Thyroid gland (tissue), 4 donors: Measurements from ENCODE around the gene RBM48. TPM values are rescaled to one million over a fixed set of nuclear protein-coding genes. Genes with fewer than 3 reads are reported as not detected.

ENCODE experiments used
- DNase-seq, 2 donors: peaks; one replicate each; pipeline ENCODE4 v3.0.0-alpha.2; 2019
- H3K27ac ChIP-seq, 3 donors: fragments of 200-600 bp; sonication (generic); 1 replicate in 2 of 3; 2 replicates in 1 of 3; pipeline ENCODE4 v1.5.1; 2016 to 2019; ENCODE audit warnings: mild to moderate bottlenecking in 1 of 3, moderate library complexity in 1 of 3
- H3K27me3 ChIP-seq: fragments of 200-600 bp; sonication (generic); one replicate; pipeline ENCODE4 v1.5.1; 2019
- H3K36me3 ChIP-seq, 2 donors: fragments of 200-600 bp; sonication (generic); one replicate each; pipeline ENCODE4 v1.5.1; 2016 to 2019
- H3K4me1 ChIP-seq, 2 donors: fragments of 200-600 bp; sonication (generic); one replicate each; pipeline ENCODE4 v1.5.1; 2017 to 2019
- H3K4me3 ChIP-seq, 3 donors: fragments of 200-600 bp; sonication (generic); replicated peaks in 1 of 3; 1 replicate in 2 of 3; 2 replicates in 1 of 3; pipeline ENCODE4 v1.5.1; 2016; ENCODE audit warnings: mild to moderate bottlenecking in 1 of 3
- H3K9me3 ChIP-seq: fragments of 200-600 bp; sonication (generic); one replicate; pipeline ENCODE4 v1.5.1; 2017
- POLR2A ChIP-seq, 2 donors: fragments of 450-650 bp; IDR thresholded peaks; one replicate each; pipeline ENCODE4 v1.6.1; 2017; ENCODE audit warnings: antibody characterized with exemption in 2 of 2, mild to moderate bottlenecking in 2 of 2, moderate library complexity in 1 of 2
- WGBS, 2 donors: methylation state at CpG; one replicate each; pipeline ENCODE4 v1.1.5; 2017; 5-methylcytosine and 5-hydroxymethylcytosine counted together
- intact Hi-C: fragments of 100-400 bp; cut with DNase I; formaldehyde crosslinking; loops from one replicate; pipeline ENCODE4 v1.15.1; 2023
- total RNA-seq, 4 donors: library from RNA; depleted of rRNA; stranded (reverse); fragments of >200 nt; gene quantifications; one replicate each; pipeline ENCODE4 v1.2.3, GENCODE V29; 2016
- TF ChIP-seq, protein P1 (sequence below), 6 experiments: fragments of 200-600 bp in 3 of 6; fragments of 450-650 bp in 3 of 6; sonication (generic) in 3 of 6; IDR thresholded peaks; one replicate each; pipeline ENCODE4 v1.5.1; 2016 to 2019; ENCODE audit warnings: antibody characterized with exemption in 6 of 6, mild to moderate bottlenecking in 2 of 6, inconsistent platforms in 1 of 6, moderate library complexity in 1 of 6

Gene RBM48
- total RNA-seq, 4 donors from 2014 or later: 12.7 to 23.8 (median 14.8) TPM

- H3K4me1 ChIP-seq: no peaks in the 10 kb centered on the region
- DNase-seq: no peak
- H3K27me3 ChIP-seq: no peaks in the 10 kb centered on the region
- no peak overlapping the region for H3K27ac ChIP-seq
- TF ChIP-seq, protein P1, sequence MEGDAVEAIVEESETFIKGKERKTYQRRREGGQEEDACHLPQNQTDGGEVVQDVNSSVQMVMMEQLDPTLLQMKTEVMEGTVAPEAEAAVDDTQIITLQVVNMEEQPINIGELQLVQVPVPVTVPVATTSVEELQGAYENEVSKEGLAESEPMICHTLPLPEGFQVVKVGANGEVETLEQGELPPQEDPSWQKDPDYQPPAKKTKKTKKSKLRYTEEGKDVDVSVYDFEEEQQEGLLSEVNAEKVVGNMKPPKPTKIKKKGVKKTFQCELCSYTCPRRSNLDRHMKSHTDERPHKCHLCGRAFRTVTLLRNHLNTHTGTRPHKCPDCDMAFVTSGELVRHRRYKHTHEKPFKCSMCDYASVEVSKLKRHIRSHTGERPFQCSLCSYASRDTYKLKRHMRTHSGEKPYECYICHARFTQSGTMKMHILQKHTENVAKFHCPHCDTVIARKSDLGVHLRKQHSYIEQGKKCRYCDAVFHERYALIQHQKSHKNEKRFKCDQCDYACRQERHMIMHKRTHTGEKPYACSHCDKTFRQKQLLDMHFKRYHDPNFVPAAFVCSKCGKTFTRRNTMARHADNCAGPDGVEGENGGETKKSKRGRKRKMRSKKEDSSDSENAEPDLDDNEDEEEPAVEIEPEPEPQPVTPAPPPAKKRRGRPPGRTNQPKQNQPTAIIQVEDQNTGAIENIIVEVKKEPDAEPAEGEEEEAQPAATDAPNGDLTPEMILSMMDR (IDR thresholded peaks at IDR 0.05): no peak
- H3K9me3 ChIP-seq: no peaks in the 10 kb centered on the region
- intact Hi-C loops: no loop called here
- H3K36me3 ChIP-seq: peaks cover 37 to 42% of the 10 kb centered on the region in 2 donors
- H3K4me3 ChIP-seq: no peak overlapping the region
Measured at GRCh38 chr7:92487804-92488203, 40.8 kb upstream of the RBM48 start.

- Histone ChIP-seq H3K9me3 (no peaks in the 10 kb centered on the region), H3K27ac (no peak overlapping the region), H3K27me3 (no peaks in the 10 kb centered on the region), H3K4me1 (no peaks in the 10 kb centered on the region), H3K36me3 (peaks cover 51 to 56% of the 10 kb centered on the region in 2 donors), H3K4me3 (no peak overlapping the region)
- 88 to 100% methylated on average over 1 of the region's 1 CpG for WGBS, 2 donors
- TF ChIP-seq, protein P1 (IDR thresholded peaks at IDR 0.05): no peak
- no peak for TF ChIP-seq POLR2A (IDR thresholded peaks at IDR 0.05)
- intact Hi-C loops: no loop called here
- DNase-seq: no peak
Measured at GRCh38 chr7:92489634-92490033, 39.0 kb upstream of the RBM48 start.

DNA sequence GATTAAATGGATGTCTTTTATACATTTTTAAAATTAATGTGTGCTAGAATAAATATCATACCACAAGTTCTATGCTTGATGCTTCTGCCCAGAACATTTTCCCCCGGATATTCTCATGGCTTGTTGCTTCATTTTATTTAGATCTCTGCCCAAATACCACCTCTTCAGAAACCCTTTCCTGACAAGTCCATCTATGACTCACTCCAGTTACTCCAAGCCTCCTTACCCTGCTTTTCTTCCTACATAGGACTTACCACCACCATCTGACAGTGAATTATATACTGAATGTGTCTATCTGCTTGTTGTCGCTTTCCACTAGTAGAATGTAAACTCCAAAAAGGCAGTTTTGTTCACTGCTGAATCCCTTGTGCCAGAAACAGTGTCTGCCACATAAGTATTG lies 31.7 kb upstream of the RBM48 start:
- intact Hi-C loops: no loop called here
- 94 to 95% methylated on average over 2 of the region's 2 CpGs for WGBS, 2 donors
- H3K36me3 ChIP-seq: peaks cover 36 to 45% of the 10 kb centered on the region in 2 donors

DNA sequence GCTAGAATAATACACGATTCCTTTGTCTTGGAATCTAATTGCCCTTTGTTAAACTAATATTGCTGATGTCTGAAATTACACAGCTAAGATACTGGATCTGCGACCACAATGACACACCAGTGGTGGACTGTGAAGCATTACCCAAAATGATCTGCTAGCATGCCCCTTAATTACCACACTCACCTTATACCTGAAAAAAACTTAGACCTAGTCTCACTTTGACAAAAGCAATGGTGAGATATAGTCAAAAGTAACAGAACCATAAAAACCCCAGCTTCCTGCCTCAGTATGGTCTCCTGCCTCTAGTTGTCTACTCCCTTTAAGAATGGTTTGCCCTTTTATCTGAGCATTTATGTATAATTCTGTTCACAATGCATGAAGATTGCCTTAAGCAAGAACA lies 30.0 kb upstream of the RBM48 start:
- Histone ChIP-seq H3K4me1 (no peaks in the 10 kb centered on the region), H3K36me3 (peaks cover 24 to 36% of the 10 kb centered on the region in 2 donors), H3K4me3 (no peak overlapping the region), H3K9me3 (no peaks in the 10 kb centered on the region), H3K27me3 (no peaks in the 10 kb centered on the region), H3K27ac (no peak overlapping the region)
- no peak for DNase-seq
- WGBS, 2 donors: 89 to 93% methylated on average over 2 of the region's 2 CpGs
- intact Hi-C loops: no loop called here
- TF ChIP-seq, protein P1 (IDR thresholded peaks at IDR 0.05): no peak
- no peak for TF ChIP-seq POLR2A (IDR thresholded peaks at IDR 0.05)

More for the DNA sequence above, 31.7 kb upstream of the RBM48 start:
- H3K4me3 ChIP-seq: no peak overlapping the region
- H3K9me3 ChIP-seq: no peaks in the 10 kb centered on the region
- H3K27me3 ChIP-seq: no peaks in the 10 kb centered on the region
- no peaks in the 10 kb centered on the region for H3K4me1 ChIP-seq
- H3K27ac ChIP-seq: no peak overlapping the region
- no peak for TF ChIP-seq POLR2A (IDR thresholded peaks at IDR 0.05)
- TF ChIP-seq, protein P1 (IDR thresholded peaks at IDR 0.05): no peak
- no peak for DNase-seq

DNA sequence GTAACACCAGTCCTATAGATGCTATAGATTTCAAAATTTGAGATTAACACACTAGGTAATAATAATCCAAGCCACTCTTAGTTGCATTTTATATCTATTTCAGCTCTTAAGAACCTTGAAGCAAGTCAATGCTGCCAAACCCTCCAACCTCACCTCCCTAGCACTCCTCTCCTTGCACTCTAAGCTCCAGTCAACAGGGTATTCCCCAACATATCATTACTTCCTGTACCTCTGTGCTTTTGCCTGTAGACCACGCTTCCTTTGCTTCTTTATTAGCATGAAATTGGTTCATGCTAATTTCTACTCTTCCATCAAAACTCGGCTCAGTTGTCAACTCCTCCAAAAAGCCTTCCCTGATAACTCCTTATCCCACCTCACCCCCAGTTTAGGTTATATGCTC lies 24.8 kb upstream of the RBM48 start:
- no peak for DNase-seq
- Histone ChIP-seq H3K27ac (no peak overlapping the region), H3K27me3 (no peaks in the 10 kb centered on the region), H3K4me3 (no peak overlapping the region), H3K4me1 (no peaks in the 10 kb centered on the region), H3K36me3 (peaks cover 26 to 30% of the 10 kb centered on the region in 2 donors), H3K9me3 (no peaks in the 10 kb centered on the region)
- WGBS, 2 donors: 92 to 95% methylated on average over 2 of the region's 2 CpGs
- intact Hi-C loops: no loop called here
- no peak for TF ChIP-seq POLR2A (IDR thresholded peaks at IDR 0.05)
- TF ChIP-seq, protein P1 (IDR thresholded peaks at IDR 0.05): no peak
